ENCODE data around the gene PPIB.
"Not testable (repeated sequence)": the region's sequence is repeated elsewhere in the genome, so short reads cannot be mapped to it uniquely, and the experiment has no call there.

PPIB gene

GRCh38 chr15:64137226-64137833 is 25.5 kb downstream of the PPIB start:
- no peak for DNase-seq

GRCh38 chr15:64136347-64136746 is 26.5 kb downstream of the PPIB start:
- no peak for DNase-seq

GRCh38 chr15:64134345-64134829 is 28.4 kb downstream of the PPIB start:
- DNase-seq: no peak

GRCh38 chr15:64133623-64134344 is 29.0 kb downstream of the PPIB start:
- no peak for DNase-seq

GRCh38 chr15:64132217-64132616 is 30.6 kb downstream of the PPIB start:
- DNase-seq: no peak

- no peak for DNase-seq
These were observed 31.3 kb downstream of the PPIB start for GRCh38 chr15:64131547-64131946.

- DNase-seq: no peak
These were observed 32.7 kb downstream of the PPIB start for GRCh38 chr15:64130159-64130558.

- DNase-seq: no peak
These were observed 35.1 kb downstream of the PPIB start for GRCh38 chr15:64127521-64128270.

- DNase-seq: no peak
These were observed 36.8 kb downstream of the PPIB start for GRCh38 chr15:64125978-64126377.

- no peak for DNase-seq
These were observed 39.9 kb downstream of the PPIB start for GRCh38 chr15:64122936-64123351.

GRCh38 chr15:64122444-64122843 is 40.4 kb downstream of the PPIB start:
- DNase-seq: no peak

- DNase-seq: no peak
These were observed 41.2 kb downstream of the PPIB start for GRCh38 chr15:64121614-64122013.

GRCh38 chr15:64120322-64120721 is 42.5 kb downstream of the PPIB start:
- DNase-seq: not testable (repeated sequence)

GRCh38 chr15:64117759-64118487 is 44.9 kb downstream of the PPIB start:
- DNase-seq: no peak

- no peak for DNase-seq
These were observed 49.9 kb downstream of the PPIB start for GRCh38 chr15:64112904-64113303.

- DNase-seq: no peak
These were observed 50.6 kb downstream of the PPIB start for GRCh38 chr15:64112073-64112772.

GRCh38 chr15:64111679-64112050 is 51.2 kb downstream of the PPIB start:
- no peak for DNase-seq

GRCh38 chr15:64110950-64111678 is 51.7 kb downstream of the PPIB start:
- no peak for DNase-seq

GRCh38 chr15:64110108-64110701 is 52.6 kb downstream of the PPIB start:
- not testable (repeated sequence) for DNase-seq

GRCh38 chr15:64107337-64107736 is 55.5 kb downstream of the PPIB start:
- DNase-seq: no peak

Measured in fibroblast of skin of right quadriceps (primary cell).